Skeletal muscle satellite cell (primary cell): ENCODE measurements around the gene CLEC16A.
A peak's percentile ranks its signal among the peaks of the same experiment; 100 is the strongest.
"Not testable (repeated sequence)": the region's sequence is repeated elsewhere in the genome, so short reads cannot be mapped to it uniquely, and the experiment has no call there.

Source experiments
- H3K27me3 ChIP-seq: 2 replicates; pipeline ENCODE4 v1.7.0; 2013; ENCODE audit warnings: low read length; ENCODE audit not compliant: control insufficient read depth, insufficient read depth
- H3K36me3 ChIP-seq: 2 replicates; pipeline ENCODE4 v1.7.0; 2013; ENCODE audit warnings: mild to moderate bottlenecking, control low read depth, low read length; ENCODE audit not compliant: insufficient read depth
- H3K4me1 ChIP-seq: 2 replicates; pipeline ENCODE4 v1.7.0; 2013; ENCODE audit warnings: low read length; ENCODE audit not compliant: control insufficient read depth, insufficient read depth
- H3K4me2 ChIP-seq: 2 replicates; pipeline ENCODE4 v1.7.0; 2013; ENCODE audit warnings: mild to moderate bottlenecking, low read length
- H3K4me3 ChIP-seq: 2 replicates; pipeline ENCODE4 v1.7.0; 2013; ENCODE audit warnings: low read length
- H3K9ac ChIP-seq: 2 replicates; pipeline ENCODE4 v1.7.0; 2013; ENCODE audit warnings: mild to moderate bottlenecking, low read depth, low read length, moderate library complexity
- H3K9me3 ChIP-seq: replicated peaks from 2 replicates; pipeline ENCODE4 v1.7.0; 2013; ENCODE audit warnings: mild to moderate bottlenecking, control low read depth, low read length

Gene CLEC16A

GRCh38 chr16:10916534-10916933 lies 27.8 kb upstream of the CLEC16A start:
- no peaks in the 10 kb centered on the region for H3K36me3 ChIP-seq
- no peaks in the 10 kb centered on the region for H3K9me3 ChIP-seq
- H3K4me3 ChIP-seq: no peak overlapping the region
- H3K9ac ChIP-seq: no peak overlapping the region
- no peaks in the 10 kb centered on the region for H3K4me1 ChIP-seq
- peaks cover 15% of the 10 kb centered on the region for H3K27me3 ChIP-seq
- H3K4me2 ChIP-seq: no peak overlapping the region

GRCh38 chr16:10918294-10919002 lies 25.9 kb upstream of the CLEC16A start:
- Histone ChIP-seq H3K9ac (no peak overlapping the region), H3K4me2 (peak overlapping the region; percentile 49), H3K36me3 (no peaks in the 10 kb centered on the region), H3K9me3 (no peaks in the 10 kb centered on the region), H3K4me3 (no peak overlapping the region), H3K4me1 (peaks cover 11% of the 10 kb centered on the region), H3K27me3 (peaks cover 7% of the 10 kb centered on the region)

GRCh38 chr16:10919003-10919351 lies 25.4 kb upstream of the CLEC16A start:
- no peak overlapping the region for H3K4me3 ChIP-seq
- no peak overlapping the region for H3K4me2 ChIP-seq
- H3K27me3 ChIP-seq: peaks cover 7% of the 10 kb centered on the region
- peaks cover 11% of the 10 kb centered on the region for H3K4me1 ChIP-seq
- H3K36me3 ChIP-seq: no peaks in the 10 kb centered on the region
- no peak overlapping the region for H3K9ac ChIP-seq
- H3K9me3 ChIP-seq: no peaks in the 10 kb centered on the region

- Histone ChIP-seq H3K36me3 (peaks cover 5% of the 10 kb centered on the region), H3K27me3 (peaks cover 3% of the 10 kb centered on the region), H3K9ac (no peak overlapping the region), H3K4me3 (no peak overlapping the region), H3K4me1 (peaks cover 11% of the 10 kb centered on the region), H3K9me3 (no peaks in the 10 kb centered on the region), H3K4me2 (no peak overlapping the region)
Measured at GRCh38 chr16:10920726-10921427, 23.5 kb upstream of the CLEC16A start.

- Histone ChIP-seq H3K4me3 (no peak overlapping the region), H3K4me2 (peak overlapping the region; percentile 30), H3K9me3 (no peaks in the 10 kb centered on the region), H3K9ac (no peak overlapping the region), H3K4me1 (peaks cover 11% of the 10 kb centered on the region), H3K27me3 (no peaks in the 10 kb centered on the region), H3K36me3 (peaks cover 7% of the 10 kb centered on the region)
Measured at GRCh38 chr16:10921536-10922327, 22.6 kb upstream of the CLEC16A start.

- Histone ChIP-seq H3K27me3 (no peaks in the 10 kb centered on the region), H3K4me3 (no peak overlapping the region), H3K9me3 (no peaks in the 10 kb centered on the region), H3K4me1 (peaks cover 11% of the 10 kb centered on the region), H3K4me2 (peak overlapping the region; percentile 30), H3K9ac (no peak overlapping the region), H3K36me3 (peaks cover 11% of the 10 kb centered on the region)
Measured at GRCh38 chr16:10922328-10923145, 21.8 kb upstream of the CLEC16A start.

- H3K4me1 ChIP-seq: peaks cover 11% of the 10 kb centered on the region
- no peaks in the 10 kb centered on the region for H3K9me3 ChIP-seq
- H3K27me3 ChIP-seq: no peaks in the 10 kb centered on the region
- H3K4me2 ChIP-seq: no peak overlapping the region
- H3K4me3 ChIP-seq: no peak overlapping the region
- no peak overlapping the region for H3K9ac ChIP-seq
- peaks cover 15% of the 10 kb centered on the region for H3K36me3 ChIP-seq
Measured at GRCh38 chr16:10923146-10923649, 21.2 kb upstream of the CLEC16A start.

GRCh38 chr16:10923650-10924214 lies 20.6 kb upstream of the CLEC16A start:
- Histone ChIP-seq H3K9me3 (no peaks in the 10 kb centered on the region), H3K27me3 (no peaks in the 10 kb centered on the region), H3K4me3 (no peak overlapping the region), H3K36me3 (peaks cover 19% of the 10 kb centered on the region), H3K9ac (no peak overlapping the region), H3K4me1 (peaks cover 11% of the 10 kb centered on the region), H3K4me2 (no peak overlapping the region)

GRCh38 chr16:10925285-10925684 lies 19.1 kb upstream of the CLEC16A start:
- not testable (repeated sequence) for H3K27me3 ChIP-seq, H3K4me3 ChIP-seq, H3K9me3 ChIP-seq, H3K4me2 ChIP-seq, H3K9ac ChIP-seq
- H3K4me1 ChIP-seq: peaks cover 15% of the 10 kb centered on the region
- H3K36me3 ChIP-seq: peaks cover 26% of the 10 kb centered on the region

- no peak overlapping the region for H3K9ac ChIP-seq
- H3K36me3 ChIP-seq: peaks cover 31% of the 10 kb centered on the region
- no peak overlapping the region for H3K4me2 ChIP-seq
- H3K4me1 ChIP-seq: peaks cover 15% of the 10 kb centered on the region
- H3K27me3 ChIP-seq: no peaks in the 10 kb centered on the region
- no peaks in the 10 kb centered on the region for H3K9me3 ChIP-seq
- H3K4me3 ChIP-seq: no peak overlapping the region
Measured at GRCh38 chr16:10926094-10926493, 18.3 kb upstream of the CLEC16A start.
